8988T (cell line): Measurements from ENCODE around the gene MDM2.
"Not testable (repeated sequence)": the region's sequence is repeated elsewhere in the genome, so short reads cannot be mapped to it uniquely, and the experiment has no call there.

Source experiments
- DNase-seq: peaks from one replicate; pipeline ENCODE4 v3.0.0; 2011

The MDM2 gene

DNA sequence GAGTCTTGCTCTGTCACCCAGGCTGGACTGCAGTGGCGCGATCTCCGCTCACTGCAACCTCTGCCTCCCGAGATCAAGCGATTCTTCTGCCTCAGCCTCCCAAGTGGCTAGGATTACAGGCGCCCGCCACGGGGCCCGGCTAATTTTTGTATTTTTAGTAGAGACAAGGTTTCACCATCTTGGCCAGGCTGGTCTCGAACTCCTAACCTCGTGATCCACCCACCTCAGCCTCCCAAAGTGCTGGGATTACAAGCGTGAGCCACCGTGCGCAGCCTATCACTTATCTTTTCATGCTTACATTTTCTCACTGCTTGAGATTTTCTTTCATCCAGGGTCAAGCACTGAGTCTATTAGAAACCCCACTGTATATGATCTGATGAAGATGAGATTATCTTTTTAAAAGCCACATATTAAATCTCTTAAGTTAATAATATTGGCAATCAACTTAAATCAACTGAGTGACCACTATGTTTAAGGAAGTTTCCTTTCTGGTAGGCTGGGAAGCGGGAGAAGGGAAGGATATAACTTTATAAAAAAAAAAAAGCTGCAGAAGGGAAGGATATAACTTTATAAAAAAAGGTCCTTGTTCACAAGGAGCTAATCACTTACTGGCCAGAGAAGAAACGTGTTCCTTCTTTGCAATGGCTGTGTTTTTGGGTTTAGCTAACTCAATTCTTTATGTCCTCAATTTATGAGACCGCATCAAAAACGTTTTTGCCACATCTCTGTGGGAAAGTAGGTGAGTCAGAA is 1.3 kb upstream of the MDM2 start:
- DNase-seq = no peak

DNA sequence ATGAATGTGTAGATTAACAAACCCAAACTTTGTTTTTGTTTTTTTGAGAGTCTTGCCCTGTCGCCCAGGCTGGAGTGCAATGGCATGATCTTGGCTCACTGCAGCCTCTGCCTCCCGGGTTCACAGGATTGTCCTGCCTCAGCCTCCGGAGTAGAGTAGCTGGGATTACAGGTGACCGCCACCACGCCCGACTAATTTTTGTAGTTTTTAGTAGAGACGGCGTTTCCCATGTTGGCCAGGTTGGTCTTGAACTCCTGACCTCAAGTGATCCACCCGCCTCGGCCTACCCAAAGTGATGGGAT is 752 bp upstream of the MDM2 start:
- not testable (repeated sequence) for DNase-seq

DNA sequence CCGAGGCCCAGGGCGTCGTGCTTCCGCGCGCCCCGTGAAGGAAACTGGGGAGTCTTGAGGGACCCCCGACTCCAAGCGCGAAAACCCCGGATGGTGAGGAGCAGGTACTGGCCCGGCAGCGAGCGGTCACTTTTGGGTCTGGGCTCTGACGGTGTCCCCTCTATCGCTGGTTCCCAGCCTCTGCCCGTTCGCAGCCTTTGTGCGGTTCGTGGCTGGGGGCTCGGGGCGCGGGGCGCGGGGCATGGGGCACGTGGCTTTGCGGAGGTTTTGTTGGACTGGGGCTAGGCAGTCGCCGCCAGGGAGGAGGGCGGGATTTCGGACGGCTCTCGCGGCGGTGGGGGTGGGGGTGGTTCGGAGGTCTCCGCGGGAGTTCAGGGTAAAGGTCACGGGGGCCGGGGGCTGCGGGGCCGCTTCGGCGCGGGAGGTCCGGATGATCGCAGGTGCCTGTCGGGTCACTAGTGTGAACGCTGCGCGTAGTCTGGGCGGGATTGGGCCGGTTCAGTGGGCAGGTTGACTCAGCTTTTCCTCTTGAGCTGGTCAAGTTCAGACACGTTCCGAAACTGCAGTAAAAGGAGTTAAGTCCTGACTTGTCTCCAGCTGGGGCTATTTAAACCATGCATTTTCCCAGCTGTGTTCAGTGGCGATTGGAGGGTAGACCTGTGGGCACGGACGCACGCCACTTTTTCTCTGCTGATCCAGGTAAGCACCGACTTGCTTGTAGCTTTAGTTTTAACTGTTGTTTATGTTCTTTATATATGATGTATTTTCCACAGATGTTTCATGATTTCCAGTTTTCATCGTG is 612 bp downstream of the MDM2 start:
- DNase-seq = peak; percentile 56

DNA sequence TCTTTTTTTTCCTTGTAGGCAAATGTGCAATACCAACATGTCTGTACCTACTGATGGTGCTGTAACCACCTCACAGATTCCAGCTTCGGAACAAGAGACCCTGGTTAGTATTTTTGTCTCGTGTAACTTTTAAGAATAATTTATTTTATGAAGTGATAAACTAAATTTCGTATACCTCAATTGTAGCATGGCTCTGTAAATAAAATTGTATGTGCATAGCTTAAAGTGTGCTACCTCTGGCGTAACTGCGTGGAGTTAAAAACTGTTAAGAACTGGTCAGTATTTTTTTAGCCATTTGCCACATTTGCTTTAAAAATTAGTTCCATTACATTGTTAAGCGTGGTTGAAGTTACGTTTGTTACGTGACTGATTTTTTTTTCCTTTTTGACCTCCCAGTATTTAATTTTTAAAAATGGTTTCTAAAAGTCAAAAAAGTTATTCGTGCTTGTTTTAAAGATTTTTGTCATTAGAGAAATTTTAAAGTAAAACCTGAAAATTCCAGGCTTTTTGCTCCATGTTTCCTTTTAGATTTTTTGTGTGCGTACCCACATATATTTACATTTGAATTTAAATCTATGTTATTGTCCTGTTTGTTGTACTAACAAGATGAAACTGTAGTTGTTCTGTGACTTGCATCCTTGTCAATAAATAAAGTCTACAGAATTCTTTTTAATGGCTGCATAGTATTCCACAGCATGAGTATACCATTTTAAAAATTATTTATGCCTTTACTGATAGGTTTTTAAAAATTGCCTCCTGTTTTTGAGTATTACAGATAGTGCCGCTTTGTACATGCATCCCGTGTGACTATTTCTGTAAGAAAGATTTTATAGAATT is 1.4 kb downstream of the MDM2 start:
- DNase-seq = no peak

DNA sequence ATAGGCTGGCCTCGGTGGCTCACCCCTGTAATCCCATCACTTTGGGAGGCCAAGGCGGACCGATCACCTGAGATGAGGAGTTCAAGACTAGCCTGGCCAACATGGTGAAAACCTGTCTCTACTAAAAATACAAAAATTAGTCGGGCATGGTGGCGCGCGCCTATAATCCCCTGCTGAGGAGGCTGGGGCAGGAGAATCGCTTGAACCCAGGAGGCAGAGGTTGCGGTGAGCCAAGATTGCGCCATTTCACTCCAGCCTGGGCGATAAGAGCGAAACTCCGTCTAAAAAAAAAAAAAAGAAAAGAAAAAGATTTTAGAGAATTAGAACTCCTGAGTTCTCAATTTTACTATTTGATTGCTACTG is 2.0 kb downstream of the MDM2 start:
- DNase-seq = not testable (repeated sequence)

DNA sequence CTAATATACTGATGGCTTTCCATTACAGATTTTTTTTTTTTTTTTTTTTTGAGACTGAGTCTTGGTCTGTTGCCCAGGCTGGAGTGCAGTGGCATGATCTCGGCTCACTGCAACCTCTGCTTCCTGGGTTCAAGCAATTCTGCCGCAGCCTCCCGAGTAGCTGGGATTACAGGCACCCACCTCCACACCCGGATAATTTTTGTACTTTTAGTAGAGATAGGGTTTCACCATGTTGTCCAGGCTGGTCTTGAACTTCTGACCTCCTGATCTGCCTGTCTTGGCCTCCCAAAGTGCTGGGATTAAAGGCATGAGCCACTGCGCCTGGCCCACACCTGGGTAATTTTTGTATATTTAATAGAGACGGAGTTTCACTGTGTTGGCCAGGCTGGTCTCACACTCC is 3.6 kb downstream of the MDM2 start:
- DNase-seq = not testable (repeated sequence)

DNA sequence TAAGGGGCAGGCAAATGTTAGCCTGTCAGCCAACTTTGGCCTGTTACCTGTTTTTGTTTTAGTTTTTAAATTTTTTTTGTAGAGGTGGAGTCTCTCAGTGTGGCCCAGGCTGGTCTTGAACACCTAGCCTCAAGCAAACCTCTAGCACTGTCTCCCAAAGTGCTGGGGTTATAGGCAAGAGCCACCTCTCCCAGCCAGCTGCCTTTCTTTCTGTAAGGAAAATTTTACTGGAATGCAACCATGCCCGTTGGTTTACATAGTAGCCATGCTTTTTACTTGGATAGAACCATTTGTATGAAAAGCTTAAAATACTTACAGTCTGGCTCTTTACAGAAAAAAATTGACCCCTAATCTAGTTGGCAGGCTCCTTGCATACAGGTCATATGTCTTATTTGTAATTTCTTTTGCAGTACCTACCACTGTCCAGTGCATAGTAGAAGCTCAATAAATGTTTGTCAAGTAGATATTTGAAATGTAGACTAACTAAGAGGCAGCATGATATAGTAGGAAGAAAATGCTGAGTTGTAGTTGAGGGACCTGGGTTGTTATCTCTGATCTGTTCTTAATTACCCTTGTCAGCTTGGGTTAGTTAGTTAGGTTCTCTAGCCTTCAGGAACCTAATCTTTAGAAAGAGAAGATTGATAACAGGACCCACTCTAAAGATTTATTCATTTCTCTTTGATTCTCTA is 4.7 kb downstream of the MDM2 start:
- no peak for DNase-seq

DNA sequence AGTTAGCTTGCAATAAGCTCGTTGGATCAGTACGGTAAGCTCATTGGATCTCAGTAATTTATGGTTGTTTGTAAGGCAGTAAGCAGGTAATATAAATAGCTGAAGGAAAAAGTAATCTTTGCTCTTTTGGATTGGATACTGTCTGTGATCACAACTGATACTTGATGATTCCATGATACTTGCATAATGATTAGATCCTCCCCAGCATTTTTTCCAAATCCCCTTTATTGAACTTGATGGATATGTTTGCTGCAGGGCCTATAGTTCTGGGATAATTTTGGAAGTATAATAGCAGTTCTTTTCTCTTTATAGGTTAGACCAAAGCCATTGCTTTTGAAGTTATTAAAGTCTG is 5.2 kb downstream of the MDM2 start:
- no peak for DNase-seq

DNA sequence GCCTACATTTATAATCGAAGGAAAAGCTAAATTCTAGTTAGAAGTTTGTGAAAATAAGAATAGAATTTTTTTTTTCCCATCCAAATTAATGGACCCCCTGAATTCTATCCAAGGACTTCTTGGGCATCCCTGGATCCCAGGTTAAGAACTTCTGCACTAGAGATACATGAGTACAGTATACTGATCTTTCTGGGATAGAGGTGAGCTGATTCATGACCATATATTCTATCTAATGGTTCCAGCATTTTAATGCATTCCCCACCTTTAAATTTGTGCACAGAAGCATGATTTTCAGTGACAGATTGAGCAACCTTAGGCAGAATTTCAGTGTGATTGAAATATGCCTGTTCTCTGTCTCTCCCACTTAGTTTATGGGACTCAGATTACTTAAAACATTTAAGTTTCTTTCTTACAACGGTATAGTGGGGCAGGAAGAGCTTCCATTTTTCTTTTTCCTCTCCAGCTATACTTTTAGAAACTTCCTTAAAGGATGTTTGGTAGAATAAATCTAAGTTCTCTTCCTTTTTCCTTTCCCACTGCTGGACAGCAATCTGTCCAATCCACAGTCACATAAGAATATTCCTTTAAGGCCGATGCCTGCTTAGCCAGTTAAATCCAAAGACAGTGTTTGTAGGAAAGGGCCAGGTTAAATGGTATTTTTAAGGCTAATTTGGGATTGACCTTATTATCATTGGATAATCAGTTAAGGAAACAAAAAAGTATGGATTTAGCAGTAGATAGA is 6.7 kb downstream of the MDM2 start:
- no peak for DNase-seq

DNA sequence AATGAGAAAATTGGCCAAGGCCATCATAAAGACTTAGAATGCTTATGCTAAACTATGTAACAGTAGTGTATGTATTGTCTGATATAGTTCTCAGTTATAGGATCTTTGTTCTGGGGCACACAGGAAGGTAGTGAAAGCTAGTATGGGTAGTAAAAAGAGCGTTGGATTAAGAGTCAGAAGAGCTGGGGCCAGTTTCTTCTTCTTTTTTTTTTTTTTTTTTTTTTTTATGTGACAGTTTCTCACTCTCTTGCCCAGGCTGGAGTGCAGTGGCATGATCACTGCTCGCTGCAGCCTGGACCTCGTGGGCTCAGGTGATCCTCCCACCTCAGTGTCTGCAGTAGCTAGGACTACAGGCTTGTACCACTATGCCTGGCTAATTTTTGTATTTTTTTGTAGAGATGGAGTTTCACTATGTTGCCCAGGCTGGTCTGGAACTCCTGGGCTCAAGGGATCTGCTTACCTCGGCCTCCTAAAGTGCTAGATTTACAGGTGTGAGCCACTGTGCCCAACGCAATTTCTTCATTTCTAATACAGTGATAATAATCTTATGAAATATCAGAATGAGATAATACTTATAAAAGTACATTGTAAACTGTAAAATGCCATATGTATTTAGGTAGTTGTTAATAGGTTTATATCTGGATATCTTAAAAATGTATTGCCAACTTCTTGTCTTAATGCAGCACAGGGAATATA is 7.4 kb downstream of the MDM2 start:
- no peak for DNase-seq

DNA sequence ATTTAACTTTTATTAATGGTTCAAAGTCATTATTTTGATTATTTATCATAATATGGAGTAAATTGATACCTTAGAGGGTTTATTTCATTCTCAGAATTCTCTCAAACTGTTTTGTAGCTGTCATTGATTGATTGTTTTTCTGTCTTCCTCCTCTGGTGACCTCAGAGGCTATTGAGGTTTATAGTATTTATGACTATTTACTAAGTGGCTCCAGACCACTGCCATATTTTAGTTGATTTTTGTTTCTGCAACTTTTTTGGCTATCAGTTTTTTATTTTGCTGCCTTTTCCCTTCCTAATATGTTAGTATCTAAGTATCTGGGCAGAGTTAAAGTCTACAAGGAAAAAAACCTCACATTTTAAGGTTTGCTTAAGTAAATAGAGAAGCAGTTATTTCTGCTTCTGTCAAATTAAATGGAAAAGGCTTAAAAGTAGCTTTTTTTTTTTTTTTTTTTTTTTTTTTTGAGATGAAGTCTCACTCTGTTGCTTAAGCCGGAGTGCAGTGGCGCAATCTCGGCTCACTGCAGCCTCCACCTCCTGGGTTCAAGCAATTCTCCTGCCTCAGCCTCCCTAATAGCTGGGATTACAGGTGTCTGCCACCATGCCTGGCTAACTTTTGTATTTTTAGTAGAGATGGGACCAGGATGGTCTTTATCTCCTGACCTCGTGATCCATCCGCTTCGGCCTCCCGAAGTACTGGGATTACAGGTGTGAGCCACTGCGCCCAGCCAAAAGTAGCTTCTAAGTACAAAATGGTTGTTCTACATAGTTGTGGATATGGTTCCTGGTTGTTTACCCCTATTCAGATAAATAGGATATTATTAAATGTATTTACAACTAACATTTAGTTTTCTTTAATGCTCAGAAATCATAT is 8.2 kb downstream of the MDM2 start:
- DNase-seq = no peak

DNA sequence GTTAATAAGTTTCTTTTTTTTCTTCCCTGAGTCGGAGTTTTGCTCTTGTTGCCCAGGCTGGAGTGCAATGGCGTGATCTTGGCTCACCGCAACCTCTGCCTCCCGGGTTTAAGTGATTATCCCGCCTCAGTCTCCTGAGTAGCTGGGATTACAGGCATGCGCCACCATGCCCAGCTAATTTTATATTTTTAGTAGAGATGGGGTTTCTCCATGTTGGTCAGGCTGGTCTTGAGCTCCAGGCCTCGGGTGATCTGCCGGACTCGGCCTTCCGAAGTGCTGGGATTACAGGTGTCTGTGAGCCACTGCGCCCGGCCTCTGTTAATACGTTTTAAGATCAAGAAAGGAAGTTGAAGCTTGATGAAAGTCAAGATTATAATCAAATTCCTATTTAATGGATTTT is 11.5 kb downstream of the MDM2 start:
- DNase-seq = not testable (repeated sequence)

DNA sequence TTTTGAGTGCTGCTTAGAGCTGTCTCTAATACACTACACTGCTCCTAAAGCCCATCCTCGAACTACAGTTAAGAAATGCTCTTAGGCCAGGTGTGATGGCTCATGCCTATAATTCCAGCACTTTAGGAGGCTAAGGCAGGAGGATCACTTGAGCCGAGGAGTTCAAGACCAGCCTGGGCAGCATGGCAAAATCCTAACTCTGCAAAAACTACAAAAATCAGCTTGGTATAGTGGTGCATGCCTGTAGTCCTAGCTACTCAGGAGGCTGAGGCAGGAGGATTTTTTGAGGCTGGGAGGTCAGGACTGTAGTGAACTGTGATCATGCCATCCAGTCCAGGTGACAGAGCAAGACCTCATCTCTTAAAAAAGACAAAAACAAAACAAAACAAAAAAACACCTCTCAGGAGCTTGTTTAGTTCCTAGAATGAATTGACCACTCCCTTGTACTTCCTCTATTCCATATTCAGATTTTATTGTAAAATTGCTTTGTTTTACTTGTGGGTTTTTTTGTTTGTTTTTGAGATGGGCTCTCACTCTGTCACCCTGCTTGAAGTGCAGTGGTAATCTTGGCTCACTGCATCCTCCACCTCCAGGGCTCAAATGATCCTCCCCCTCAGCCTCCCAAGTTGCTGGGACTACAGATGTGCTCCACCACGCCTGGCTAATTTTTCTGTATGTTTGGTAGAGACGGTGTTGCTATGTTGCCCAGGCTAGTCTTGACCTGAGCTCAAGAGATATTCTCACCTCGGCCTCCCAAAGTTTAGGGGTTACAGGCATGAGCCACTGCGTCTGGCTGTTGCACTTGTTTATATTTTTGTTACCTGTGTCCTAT is 13.6 kb downstream of the MDM2 start:
- DNase-seq = no peak

DNA sequence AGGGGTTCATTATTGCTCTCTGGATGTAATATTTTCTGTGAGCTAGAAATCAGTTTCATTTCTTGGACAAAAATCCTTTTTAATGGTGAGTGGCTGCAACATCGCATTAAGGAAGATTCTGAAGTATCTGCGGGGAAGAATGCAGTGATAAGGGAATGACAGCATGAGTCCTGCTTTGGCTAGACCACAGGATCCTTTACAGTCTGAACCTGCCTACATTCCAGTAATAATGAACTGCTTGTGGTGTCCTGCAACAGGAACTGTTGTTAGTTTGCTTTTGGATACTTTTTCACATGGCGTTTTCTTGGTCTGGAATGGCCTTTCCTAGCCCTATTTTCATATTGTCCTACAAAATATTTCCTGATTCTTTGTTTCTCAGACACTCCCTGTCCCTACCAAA is 15.7 kb downstream of the MDM2 start:
- DNase-seq = no peak

DNA sequence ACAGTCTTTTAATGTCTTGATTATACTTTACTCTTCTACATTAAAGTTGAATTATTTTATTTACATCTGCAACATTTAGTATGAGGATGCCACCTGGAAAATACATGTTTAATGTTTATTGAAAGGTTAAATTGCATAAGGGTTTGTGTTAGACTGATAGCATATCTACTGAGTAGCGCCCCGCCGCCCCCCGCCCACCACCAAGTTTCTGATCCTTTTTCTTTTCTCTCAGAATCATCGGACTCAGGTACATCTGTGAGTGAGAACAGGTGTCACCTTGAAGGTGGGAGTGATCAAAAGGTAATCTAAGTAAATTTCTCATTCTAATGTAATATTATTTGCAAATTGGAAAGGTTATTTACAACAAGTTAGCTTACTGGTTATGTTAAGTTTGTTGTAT is 16.2 kb downstream of the MDM2 start:
- DNase-seq = no peak

DNA sequence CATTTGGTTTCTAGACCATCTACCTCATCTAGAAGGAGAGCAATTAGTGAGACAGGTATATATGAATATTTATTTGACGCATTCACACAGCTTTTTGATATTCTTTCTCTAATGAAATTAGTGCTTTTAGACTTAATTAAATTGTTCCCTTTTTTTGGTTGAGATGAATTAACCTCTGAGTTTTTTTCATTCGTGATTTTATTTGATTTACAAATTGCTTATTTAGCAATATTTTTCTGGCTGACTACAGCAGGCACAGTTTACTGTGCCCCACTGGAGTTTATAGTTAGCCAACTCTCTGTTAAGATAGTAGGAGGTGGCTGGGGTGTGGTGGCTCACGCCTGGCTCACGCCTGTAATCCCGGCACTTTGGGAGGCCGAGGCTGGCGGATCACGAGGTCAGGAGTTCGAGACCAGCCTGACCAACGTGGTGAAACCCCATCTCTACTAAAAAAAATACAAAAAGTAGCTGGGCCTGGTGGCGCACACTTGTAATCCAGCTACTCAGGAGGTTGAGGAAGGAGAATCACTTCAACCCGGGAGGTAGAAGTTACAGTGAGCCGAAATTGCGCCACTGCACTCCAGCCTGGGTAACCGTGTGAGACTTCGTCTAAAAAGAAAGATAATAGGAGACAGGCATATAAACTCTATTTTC is 16.7 kb downstream of the MDM2 start:
- DNase-seq = no peak

DNA sequence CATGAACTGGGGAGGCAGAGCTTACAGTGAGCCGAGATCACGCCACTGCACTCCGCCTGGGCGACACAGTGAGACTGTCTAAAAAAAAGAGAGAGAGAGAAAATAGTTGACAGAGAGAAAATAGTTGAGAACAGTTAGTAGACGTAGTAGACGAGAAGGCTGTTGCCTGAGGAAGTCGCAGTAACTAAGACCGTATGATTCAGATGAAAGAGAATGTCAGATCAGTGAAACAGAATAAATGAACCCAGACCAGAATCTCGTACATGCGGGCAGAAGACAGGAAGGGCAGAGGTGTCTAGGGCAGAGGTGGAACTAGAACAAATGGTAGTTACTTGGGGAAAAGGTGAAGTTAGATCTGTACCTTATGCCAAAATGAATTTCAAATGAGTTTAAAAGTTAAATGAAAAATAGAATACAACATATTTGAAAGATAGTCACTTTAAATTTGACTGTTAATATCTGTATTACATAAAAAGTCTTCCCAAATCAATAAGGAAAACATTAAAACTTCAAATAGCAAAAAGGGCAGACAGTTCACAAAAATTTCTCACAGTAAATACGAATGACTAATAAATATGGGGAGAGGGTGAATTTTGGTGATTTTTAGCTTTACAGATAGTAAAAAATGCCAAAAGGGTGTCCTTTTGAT is 17.7 kb downstream of the MDM2 start:
- no peak for DNase-seq

DNA sequence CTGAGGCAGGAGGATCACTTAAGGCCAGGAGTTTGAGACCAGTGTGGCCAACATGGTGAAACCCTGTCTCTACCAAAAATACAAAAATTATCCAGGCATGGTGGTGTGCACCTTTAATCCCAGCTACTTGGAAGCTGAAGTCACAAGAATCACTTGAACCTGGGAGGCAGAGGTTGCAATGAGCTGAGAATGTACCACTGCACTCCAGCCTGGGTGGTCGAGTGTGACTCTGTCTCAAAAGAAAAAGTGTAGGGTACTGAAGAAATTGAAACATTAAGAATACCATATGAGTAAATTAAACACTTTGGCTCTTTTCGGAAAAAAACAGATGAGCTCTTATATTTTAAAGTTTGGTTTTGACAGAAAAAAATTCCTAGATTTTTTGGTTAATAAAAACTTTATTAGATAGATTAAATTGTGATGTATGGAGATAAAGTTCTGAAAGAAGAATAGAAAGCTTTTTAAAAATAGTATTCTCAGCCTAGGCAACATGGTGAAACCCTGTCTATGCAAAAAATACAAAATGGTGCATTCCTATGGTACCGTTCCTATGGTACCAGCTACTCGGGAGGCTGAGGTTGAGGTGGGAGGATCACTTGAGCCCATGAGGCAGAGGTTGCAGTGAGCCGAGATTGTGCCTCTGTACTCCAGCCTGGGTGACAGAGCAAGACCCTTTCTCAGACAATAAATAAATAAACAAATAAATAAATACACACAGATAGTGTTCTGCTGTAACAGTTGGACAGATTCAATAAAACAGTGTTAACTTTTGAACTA is 20.1 kb downstream of the MDM2 start:
- DNase-seq = no peak
